CD4-positive, alpha-beta memory T cell (primary cell): ENCODE measurements around the gene FER. TPM values are rescaled to one million over a fixed set of nuclear protein-coding genes. Genes with fewer than 3 reads are reported as not detected.
A peak's percentile ranks its signal among the peaks of the same experiment; 100 is the strongest.
"Not testable (repeated sequence)": the region's sequence is repeated elsewhere in the genome, so short reads cannot be mapped to it uniquely, and the experiment has no call there.

Experiments
- CTCF ChIA-PET: fragments of 350-600 bp; sonication (Branson Sonifier 250); formaldehyde crosslinking; loops from one replicate; lab custom pipeline; 2021; ENCODE audit warnings: inconsistent platforms; ENCODE audit not compliant: partially characterized antibody; lab: Charles Lee
- POLR2A ChIA-PET: fragments of 350-600 bp; sonication (Branson Sonifier 250); formaldehyde crosslinking; loops from one replicate; lab custom pipeline; 2021; ENCODE audit not compliant: partially characterized antibody; lab: Charles Lee
- DNase-seq, 5 donors: peaks; one replicate each; pipeline versions ENCODE4 v3.0.0 to v3.0.0-alpha.2; 2020 to 2022; ENCODE audit warnings: mixed read lengths in 1 of 5
- H3K27ac ChIP-seq: one replicate; pipeline ENCODE4 v1.7.0; 2013; ENCODE audit warnings: low read depth, low read length
- H3K27me3 ChIP-seq: 2 replicates; pipeline ENCODE4 v1.7.0; 2013; ENCODE audit warnings: mild to moderate bottlenecking, low read length, moderate library complexity; ENCODE audit not compliant: insufficient read depth
- H3K36me3 ChIP-seq: 2 replicates; pipeline ENCODE4 v1.7.0; 2013; ENCODE audit warnings: mild to moderate bottlenecking, low read length, moderate library complexity; ENCODE audit not compliant: insufficient read depth
- H3K4me1 ChIP-seq: 2 replicates; pipeline ENCODE4 v1.7.0; 2013; ENCODE audit warnings: mild to moderate bottlenecking, low read length, moderate library complexity; ENCODE audit not compliant: insufficient read depth
- H3K4me3 ChIP-seq, 2 donors: one replicate each; pipeline ENCODE4 v1.7.0; 2013; ENCODE audit warnings: low read length in 2 of 2, mild to moderate bottlenecking in 1 of 2
- H3K9me3 ChIP-seq, 2 donors: one replicate each; pipeline ENCODE4 v1.7.0; 2013; ENCODE audit warnings: low read length in 2 of 2, control low read depth in 1 of 2; ENCODE audit not compliant: control insufficient read depth in 1 of 2
- H3K27ac Mint-ChIP-seq, 7 donors: one replicate each; pipeline ENCODE4 v1.8.0; 2020 to 2021; ENCODE audit warnings: mixed read lengths in 7 of 7, mild to moderate bottlenecking in 6 of 7, inconsistent platforms in 3 of 7, moderate library complexity in 3 of 7
- H3K27me3 Mint-ChIP-seq, 2 donors: one replicate each; pipeline ENCODE4 v1.8.0; 2020 to 2021; ENCODE audit warnings: mixed read lengths in 2 of 2
- H3K36me3 Mint-ChIP-seq, 2 donors: one replicate each; pipeline ENCODE4 v1.8.0; 2020 to 2021; ENCODE audit warnings: mixed read lengths in 2 of 2, inconsistent platforms in 1 of 2, mild to moderate bottlenecking in 1 of 2
- H3K4me1 Mint-ChIP-seq, 4 donors: one replicate each; pipeline ENCODE4 v1.8.0; 2020 to 2021; ENCODE audit warnings: mixed read lengths in 4 of 4, mild to moderate bottlenecking in 1 of 4
- H3K4me3 Mint-ChIP-seq, 8 donors: one replicate each; pipeline ENCODE4 v1.8.0; 2020 to 2021; ENCODE audit warnings: mixed read lengths in 8 of 8, mild to moderate bottlenecking in 7 of 8, moderate library complexity in 6 of 8, inconsistent platforms in 3 of 8
- H3K9me3 Mint-ChIP-seq, 8 donors: one replicate each; pipeline ENCODE4 v1.8.0; 2020 to 2021; ENCODE audit warnings: mixed read lengths in 8 of 8, mild to moderate bottlenecking in 5 of 8, inconsistent platforms in 3 of 8, moderate library complexity in 1 of 8
- intact Hi-C: fragments of 100-400 bp; cut with micrococcal nuclease; formaldehyde crosslinking; loops from one replicate; pipeline ENCODE4 v1.15.1; 2023
- polyA plus RNA-seq, 2 donors: library from polyadenylated mRNA; unstranded; fragments of 300-500 nt; fragmentation: Illumina TruSeq; gene quantifications; one replicate each; pipeline ENCODE4 v1.2.3, GENCODE V29; 2021
- total RNA-seq, 2 experiments: library from RNA; stranded (reverse); gene quantifications; one replicate each; pipeline ENCODE4 v1.2.3, GENCODE V29; 2021

FER gene
- total and polyA plus RNA-seq, 4 experiments from 2014 or later = 6.1 to 11.3 (median 10.3) TPM

DNA sequence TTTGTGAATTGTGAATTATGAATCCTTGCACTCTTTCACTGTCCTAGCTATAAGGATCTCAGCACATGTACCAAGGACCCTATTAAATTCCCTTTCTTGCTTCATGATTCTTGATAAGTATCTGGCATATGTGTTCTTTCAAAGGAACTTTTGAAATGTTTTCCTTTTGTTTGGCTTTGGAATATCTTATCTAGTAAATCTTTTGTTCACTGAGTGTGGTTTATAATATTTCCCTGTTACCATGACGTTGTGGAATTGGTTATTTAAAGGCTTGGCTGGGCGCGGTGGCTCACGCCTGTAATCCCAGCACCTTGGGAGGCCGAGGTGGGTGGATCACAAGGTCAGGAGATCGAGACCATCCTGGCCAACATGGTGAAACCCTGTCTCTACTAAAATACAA lies 151.5 kb downstream of the FER start:
- H3K4me3 Mint-ChIP-seq, H3K27ac Mint-ChIP-seq, H3K9me3 ChIP-seq, POLR2A ChIA-PET, CTCF ChIA-PET, H3K27me3 ChIP-seq, H3K27ac ChIP-seq, H3K4me1 Mint-ChIP-seq, H3K4me1 ChIP-seq, H3K9me3 Mint-ChIP-seq, H3K27me3 Mint-ChIP-seq, H3K36me3 ChIP-seq, H3K4me3 ChIP-seq, intact Hi-C loops, DNase-seq: not testable (repeated sequence)
- H3K36me3 Mint-ChIP-seq = peaks cover 8 to 11% of the 10 kb centered on the region in 2 donors

DNA sequence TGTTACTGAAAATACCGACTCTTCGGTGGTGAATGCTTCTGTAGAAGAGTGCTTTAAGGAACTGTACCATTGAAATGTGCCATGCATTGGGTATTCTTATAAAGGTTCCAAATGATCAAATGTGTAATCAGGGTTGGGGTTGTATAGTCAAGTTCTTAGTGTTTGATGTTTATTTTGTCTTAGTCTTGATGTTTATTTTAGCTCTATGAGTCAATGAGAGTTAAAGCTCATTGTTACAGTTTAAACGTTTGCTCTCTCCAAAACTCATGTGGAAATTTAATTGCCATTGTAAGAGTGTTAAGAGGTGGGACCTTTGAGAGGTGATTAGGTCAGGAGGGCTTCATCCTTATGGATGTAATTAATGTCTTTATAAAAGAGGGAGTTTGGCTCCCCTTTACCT lies 153.0 kb downstream of the FER start:
- Mint-ChIP-seq H3K27ac (peak overlapping the region in 1 of 7 donors; percentile 18), H3K36me3 (peaks cover 6 to 7% of the 10 kb centered on the region in 2 donors), H3K9me3 (no peaks in the 10 kb centered on the region), H3K27me3 (no peaks in the 10 kb centered on the region), H3K4me3 (no peak overlapping the region), H3K4me1 (no peaks in the 10 kb centered on the region)
- intact Hi-C loops = no loop called here
- Histone ChIP-seq H3K27me3 (no peaks in the 10 kb centered on the region), H3K36me3 (no peaks in the 10 kb centered on the region), H3K27ac (no peak overlapping the region), H3K4me1 (no peaks in the 10 kb centered on the region), H3K4me3 (no peak overlapping the region), H3K9me3 (no peaks in the 10 kb centered on the region)
- POLR2A ChIA-PET = no interaction called here
- DNase-seq = no peak
- CTCF ChIA-PET = no interaction called here

DNA sequence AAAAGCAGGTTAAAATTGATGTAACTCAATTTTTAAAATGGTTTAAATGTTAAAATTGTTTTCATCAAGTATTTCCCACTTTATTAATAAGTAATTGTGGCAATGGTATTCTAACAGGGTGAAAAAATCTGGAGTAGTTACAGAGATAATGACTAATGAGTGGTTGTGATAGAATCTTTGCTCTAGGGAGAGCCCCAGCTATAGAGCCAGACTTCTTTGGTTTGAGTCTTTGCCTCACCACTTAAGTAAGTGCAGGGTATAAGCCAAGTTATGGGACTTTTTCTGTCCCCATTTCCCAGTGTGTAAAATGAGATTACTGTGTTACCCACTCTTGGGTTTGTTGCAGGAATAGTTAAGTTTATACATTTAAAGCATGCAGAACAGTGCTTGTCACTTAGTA lies 158.1 kb downstream of the FER start:
- DNase-seq = no peak
- Mint-ChIP-seq H3K27ac (no peak overlapping the region), H3K27me3 (no peaks in the 10 kb centered on the region), H3K4me1 (no peaks in the 10 kb centered on the region), H3K36me3 (peaks cover 0 to 14% of the 10 kb centered on the region in 2 donors), H3K9me3 (peaks cover 0 to 2% (median 0%) of the 10 kb centered on the region in 8 donors), H3K4me3 (no peak overlapping the region)
- Histone ChIP-seq H3K27me3 (no peaks in the 10 kb centered on the region), H3K27ac (no peak overlapping the region), H3K4me3 (no peak overlapping the region), H3K9me3 (no peaks in the 10 kb centered on the region), H3K4me1 (no peaks in the 10 kb centered on the region), H3K36me3 (no peaks in the 10 kb centered on the region)
- ChIA-PET POLR2A (no interaction called here), CTCF (no interaction called here)
- intact Hi-C loops = no loop called here

DNA sequence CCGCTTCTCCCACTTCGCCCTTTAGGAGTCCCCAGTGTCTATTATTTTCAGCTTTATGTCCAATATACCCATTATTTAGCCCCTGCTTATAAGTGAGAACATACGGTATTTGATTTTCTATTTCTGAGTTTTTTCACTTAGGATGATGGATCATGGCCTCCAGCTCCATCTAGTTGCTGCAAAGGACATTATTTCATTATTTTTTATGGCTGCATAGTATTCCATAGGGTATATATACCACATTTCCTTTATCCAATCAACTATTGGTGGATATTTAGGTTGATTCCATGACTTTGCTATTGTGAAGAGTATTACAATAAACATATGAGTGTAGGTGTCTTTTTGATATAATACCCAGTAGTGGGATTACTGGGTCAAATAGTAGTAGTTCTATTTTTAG lies 162.9 kb downstream of the FER start:
- POLR2A ChIA-PET = no interaction called here
- Histone ChIP-seq H3K36me3 (no peaks in the 10 kb centered on the region), H3K4me3 (no peak overlapping the region), H3K9me3 (no peaks in the 10 kb centered on the region), H3K4me1 (no peaks in the 10 kb centered on the region), H3K27me3 (no peaks in the 10 kb centered on the region), H3K27ac (no peak overlapping the region)
- CTCF ChIA-PET = no interaction called here
- no peak for DNase-seq
- Mint-ChIP-seq H3K4me1 (peaks cover 0 to 1% (median 0%) of the 10 kb centered on the region in 4 donors), H3K36me3 (peaks cover 3 to 20% of the 10 kb centered on the region in 2 donors), H3K9me3 (peaks cover 0 to 5% (median 0%) of the 10 kb centered on the region in 8 donors), H3K27me3 (no peaks in the 10 kb centered on the region), H3K4me3 (no peak overlapping the region), H3K27ac (no peak overlapping the region)
- intact Hi-C loops = no loop called here

DNA sequence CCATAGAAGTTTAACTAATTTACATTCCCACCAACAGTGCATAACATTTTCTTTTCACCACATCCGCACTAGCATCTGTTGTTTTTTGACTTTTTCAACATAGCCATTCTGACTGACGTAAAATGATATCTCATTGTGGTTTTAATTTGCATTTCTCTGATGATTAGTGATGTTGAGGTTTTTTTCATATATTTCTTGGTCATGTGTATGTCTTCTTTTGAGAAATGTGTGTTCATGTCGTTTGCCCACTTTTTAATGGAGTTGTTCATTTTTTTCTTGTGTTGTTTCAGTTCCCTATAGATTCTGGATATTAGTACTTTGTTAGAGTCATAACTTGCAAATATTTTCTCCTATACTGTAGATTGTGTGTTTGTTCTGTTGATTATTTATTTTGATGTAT lies 163.4 kb downstream of the FER start:
- Histone ChIP-seq H3K27ac (no peak overlapping the region), H3K4me3 (no peak overlapping the region), H3K9me3 (no peaks in the 10 kb centered on the region), H3K27me3 (no peaks in the 10 kb centered on the region), H3K4me1 (no peaks in the 10 kb centered on the region), H3K36me3 (no peaks in the 10 kb centered on the region)
- Mint-ChIP-seq H3K27me3 (no peaks in the 10 kb centered on the region), H3K4me3 (no peak overlapping the region), H3K9me3 (peaks cover 0 to 5% (median 0%) of the 10 kb centered on the region in 8 donors), H3K27ac (no peak overlapping the region), H3K4me1 (peaks cover 0 to 1% (median 0%) of the 10 kb centered on the region in 4 donors), H3K36me3 (peaks cover 3 to 20% of the 10 kb centered on the region in 2 donors)
- POLR2A ChIA-PET = no interaction called here
- intact Hi-C loops = no loop called here
- DNase-seq = peak in 2 of 5 donors; percentile 1 to 9
- CTCF ChIA-PET = no interaction called here

DNA sequence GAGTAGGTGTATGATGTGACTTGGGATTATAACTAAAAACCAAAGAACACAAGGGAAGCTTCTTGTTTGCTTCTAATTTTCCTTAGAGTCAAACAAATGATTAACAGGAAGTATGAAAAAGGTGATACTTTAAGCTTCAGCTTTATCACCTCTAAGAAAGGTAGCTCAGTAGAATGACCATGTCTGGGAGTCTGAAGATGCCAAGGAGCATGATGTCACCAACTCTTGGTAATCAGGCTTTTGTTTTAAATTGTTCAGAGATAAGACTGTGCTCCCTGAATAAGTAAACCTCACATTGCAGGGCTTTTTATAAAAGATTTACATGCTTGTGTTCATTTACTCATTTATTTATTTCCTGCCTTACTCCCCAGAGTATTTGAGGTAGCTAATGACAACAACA lies 169.9 kb downstream of the FER start:
- Mint-ChIP-seq H3K27ac (no peak overlapping the region), H3K4me1 (no peaks in the 10 kb centered on the region), H3K4me3 (no peak overlapping the region), H3K9me3 (peaks cover 0 to 1% (median 0%) of the 10 kb centered on the region in 8 donors), H3K36me3 (peaks cover 0 to 2% of the 10 kb centered on the region in 2 donors), H3K27me3 (no peaks in the 10 kb centered on the region)
- intact Hi-C loops = no loop called here
- Histone ChIP-seq H3K36me3 (no peaks in the 10 kb centered on the region), H3K9me3 (no peaks in the 10 kb centered on the region), H3K27me3 (no peaks in the 10 kb centered on the region), H3K4me3 (no peak overlapping the region), H3K4me1 (no peaks in the 10 kb centered on the region), H3K27ac (no peak overlapping the region)
- ChIA-PET CTCF (interaction anchor here (0.8 to 3.2 kb wide), 5 partner anchors 10 to 557 kb away, joined by 3 to 9 read pairs (median 3); no protein-coding TSS in a partner anchor), POLR2A (no interaction called here)
- no peak for DNase-seq

DNA sequence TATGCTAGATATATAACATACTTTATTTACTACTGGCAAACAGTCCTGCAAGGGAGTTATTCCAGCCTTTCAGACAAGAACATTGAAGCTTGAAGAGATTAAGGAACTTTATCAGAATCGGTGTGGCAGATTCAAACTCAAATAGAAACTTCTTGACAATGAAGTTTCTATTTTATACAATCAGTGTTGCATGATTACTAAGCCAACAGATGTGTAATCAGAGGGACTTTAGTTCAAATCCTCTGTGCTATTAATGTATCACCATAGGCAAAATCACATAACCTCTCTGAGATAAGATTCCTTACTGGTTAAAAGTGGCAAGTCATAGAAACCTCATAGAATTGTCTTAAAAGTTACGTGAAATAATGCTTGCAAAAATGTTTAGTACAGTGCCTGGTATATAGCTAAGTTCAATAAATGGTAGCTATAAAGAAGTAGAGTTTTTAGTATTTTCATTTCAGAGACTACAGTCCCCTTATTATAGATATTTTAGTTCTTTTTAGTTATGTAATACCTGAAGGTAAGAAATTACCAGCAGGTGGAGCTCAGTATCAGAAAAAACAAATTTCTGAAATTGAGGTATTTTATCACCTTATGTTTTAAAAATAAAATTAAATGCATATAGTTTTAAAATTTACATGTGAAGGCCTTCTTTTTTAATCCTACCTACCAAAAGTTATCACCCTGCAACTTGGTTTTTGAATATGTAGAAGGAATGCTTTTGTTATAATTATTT lies 172.1 kb downstream of the FER start:
- H3K36me3 Mint-ChIP-seq = no peaks in the 10 kb centered on the region
- H3K4me1 Mint-ChIP-seq = peaks cover 0 to 5% (median 4%) of the 10 kb centered on the region in 4 donors
- no peak overlapping the region for H3K4me3 Mint-ChIP-seq
- H3K27ac ChIP-seq = no peak overlapping the region
- no peaks in the 10 kb centered on the region for H3K27me3 ChIP-seq
- H3K4me3 ChIP-seq = no peak overlapping the region
- H3K27me3 Mint-ChIP-seq = no peaks in the 10 kb centered on the region
- H3K9me3 Mint-ChIP-seq = peaks cover 0 to 1% (median 0%) of the 10 kb centered on the region in 8 donors
- no peak overlapping the region for H3K27ac Mint-ChIP-seq
- intact Hi-C loops = loop anchor here (1.0 to 5.0 kb wide), 3 partner anchors 237 to 560 kb away; no protein-coding TSS in a partner anchor
- no peaks in the 10 kb centered on the region for H3K4me1 ChIP-seq
- CTCF ChIA-PET = interaction anchor here (1.0 to 3.2 kb wide), 3 partner anchors 519 to 1706 kb away, joined by 3 to 9 read pairs (median 3); no protein-coding TSS in a partner anchor
- H3K36me3 ChIP-seq = no peaks in the 10 kb centered on the region
- POLR2A ChIA-PET = no interaction called here
- DNase-seq = peak in 1 of 5 donors; percentile 6
- H3K9me3 ChIP-seq = no peaks in the 10 kb centered on the region
